Measurements from ENCODE around the gene PTPRD.

The PTPRD gene

GRCh38 chr9:8614926-8615440 is 1997.8 kb downstream of the PTPRD start:
- DNase-seq = no peak

DNA sequence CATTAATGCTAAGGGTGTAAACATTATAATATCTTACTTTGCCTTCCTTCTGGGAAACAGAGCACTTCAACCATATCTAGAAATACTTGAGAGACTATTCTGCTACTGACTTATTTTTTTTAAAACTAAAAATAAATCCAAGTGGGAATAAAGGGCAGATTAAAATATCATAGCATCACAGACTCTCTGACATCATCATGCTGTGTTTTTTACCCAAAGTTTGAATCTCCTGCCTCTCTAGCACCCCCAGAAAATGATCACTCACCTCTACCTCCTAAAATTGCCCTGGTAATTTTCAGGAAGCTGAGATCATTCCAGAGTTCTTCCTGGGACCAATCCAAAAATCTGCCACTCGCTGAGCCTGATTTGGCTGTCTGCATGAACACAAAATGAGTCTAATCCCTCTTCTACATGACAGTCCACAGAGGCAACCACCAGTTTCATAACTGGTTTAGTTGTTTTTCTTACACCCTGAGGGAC is 1999.4 kb downstream of the PTPRD start:
- no peak for DNase-seq

DNA sequence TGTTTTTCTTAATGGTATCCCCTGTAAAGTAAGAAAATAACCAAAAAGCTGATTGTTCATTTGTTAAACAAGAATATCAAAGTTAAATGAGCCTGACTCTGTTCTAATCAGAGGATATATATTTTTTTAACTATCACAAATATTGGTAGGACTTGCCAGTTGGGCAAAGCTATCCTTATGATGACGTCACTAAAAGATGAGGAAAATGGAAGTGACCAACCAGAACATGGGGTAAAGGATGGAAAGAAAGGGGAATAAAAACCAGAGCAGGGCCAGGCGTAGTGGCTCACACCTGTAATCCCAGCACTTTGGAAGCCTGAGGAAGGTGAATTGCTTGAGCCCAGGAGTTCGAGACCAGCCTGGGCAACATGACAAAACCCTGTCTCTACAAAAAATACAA is 2001.6 kb downstream of the PTPRD start:
- no peak for DNase-seq

- DNase-seq = no peak
Observed at GRCh38 chr9:8610256-8610655, 2002.5 kb downstream of the PTPRD start.

DNA sequence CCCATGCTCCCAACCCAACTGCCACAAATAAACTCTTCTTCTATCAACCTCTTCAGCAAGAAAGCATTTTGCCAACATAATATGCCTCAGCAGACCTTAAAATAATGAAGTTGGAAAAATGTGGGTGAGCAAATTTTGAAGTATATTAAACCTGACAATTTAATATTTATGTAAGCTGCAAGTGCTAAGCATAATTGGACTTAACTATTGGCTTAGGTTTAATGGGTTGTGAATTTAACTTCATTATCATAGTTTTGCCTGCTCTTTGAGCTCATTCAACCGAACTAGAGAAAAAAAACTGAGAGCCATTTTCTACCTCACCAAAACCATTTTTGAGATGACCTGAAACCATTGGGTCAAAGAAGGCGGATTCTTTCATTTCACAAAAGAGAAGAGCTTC is 2007.7 kb downstream of the PTPRD start:
- DNase-seq = no peak

DNA sequence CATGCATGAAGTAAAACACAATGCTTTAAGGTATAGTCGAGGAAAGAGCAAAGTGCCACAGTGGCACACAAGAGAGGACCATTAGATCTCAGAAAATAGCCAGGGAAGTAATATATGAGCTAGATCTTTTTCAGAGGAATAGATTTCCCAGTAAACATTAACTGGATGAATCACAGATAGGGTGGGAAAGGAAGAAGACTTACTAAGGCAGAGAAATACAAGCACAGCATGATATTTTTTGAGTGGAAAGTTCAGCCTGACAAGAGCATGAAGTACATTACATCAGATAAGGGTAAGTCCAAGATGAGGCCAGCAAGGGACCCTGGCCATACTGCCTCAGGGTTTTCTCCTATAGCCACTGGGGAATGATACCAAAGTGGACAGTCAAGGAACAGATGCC is 2008.6 kb downstream of the PTPRD start:
- no peak for DNase-seq

DNA sequence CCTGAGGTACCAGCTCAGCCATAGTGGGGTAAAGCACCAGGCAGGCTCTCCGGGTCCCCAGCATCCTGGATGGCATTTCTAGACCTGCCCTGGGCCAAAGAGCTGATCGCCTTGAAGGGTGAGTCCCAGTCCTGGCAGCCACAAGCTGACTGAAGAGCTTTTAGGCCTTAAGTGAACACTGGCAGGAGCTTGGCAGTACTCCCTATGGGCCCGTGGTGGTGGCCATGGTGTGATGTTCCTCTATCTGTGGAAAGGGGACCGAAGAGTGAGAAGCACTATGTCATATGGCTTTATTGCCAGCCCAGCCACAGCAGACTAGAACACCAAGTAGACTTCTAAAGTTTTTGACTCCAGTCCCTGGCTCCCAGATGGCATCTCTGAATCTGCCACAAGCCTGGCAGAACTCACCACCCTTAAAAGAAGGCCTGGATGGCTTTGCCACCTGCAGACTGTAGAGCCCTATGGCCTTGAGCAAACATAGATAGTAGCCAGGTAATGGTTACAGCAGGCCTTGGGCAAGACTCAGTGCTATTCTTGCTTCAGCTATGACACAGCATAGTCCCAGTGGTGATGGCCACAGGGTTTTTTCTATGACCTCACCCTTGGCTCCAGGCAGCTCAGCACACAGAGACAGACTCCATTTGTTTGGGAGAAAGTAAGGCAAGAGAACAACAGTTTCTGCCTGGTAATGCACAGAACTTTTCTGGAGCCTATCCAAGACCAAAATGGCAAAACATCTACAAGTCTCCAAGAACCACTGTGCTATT is 2011.7 kb downstream of the PTPRD start:
- DNase-seq = no peak

GRCh38 chr9:8599937-8600336 is 2012.9 kb downstream of the PTPRD start:
- no peak for DNase-seq

- no peak for DNase-seq
Observed at GRCh38 chr9:8589476-8589875, 2023.3 kb downstream of the PTPRD start.

GRCh38 chr9:8585036-8585435 is 2027.8 kb downstream of the PTPRD start:
- DNase-seq = no peak

DNA sequence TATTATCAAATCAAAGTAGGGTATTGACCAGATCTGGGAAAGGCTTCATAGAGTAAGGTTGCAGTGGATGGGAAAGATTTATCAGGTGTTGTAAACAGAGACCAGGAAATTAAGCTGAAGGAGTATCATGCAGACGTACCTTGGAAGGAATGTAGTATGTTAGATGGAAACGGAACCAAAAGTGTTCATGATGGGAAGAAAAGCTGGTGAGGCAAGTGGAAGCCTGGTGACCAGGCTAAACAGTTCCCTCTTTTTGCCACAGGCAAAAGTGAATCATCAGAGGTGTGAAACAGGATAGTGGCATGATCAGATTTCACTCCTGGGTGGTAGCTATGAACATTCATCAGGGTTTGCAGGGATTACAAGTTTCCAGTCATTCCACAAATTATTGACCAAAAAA is 2033.1 kb downstream of the PTPRD start:
- no peak for DNase-seq

DNA sequence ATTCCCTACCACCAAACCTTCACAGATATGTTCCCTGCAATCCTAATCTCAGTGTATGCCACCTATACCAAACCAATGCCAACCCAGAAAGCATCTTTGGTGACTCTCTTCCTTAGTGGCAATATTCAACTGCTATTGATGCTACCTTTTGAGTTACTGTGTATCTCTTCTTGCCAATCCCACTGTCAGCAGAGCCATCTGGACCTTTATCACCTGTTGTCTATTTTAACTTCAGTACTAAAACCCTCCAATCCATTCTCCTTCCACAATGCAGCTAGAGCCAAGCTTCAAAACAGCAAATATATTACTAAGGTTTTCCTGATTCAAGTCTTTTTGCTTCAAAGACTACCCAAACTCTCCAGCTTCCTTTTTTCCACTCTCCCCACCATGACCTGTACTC is 2036.1 kb downstream of the PTPRD start:
- DNase-seq = no peak

GRCh38 chr9:8574846-8575245 is 2038.0 kb downstream of the PTPRD start:
- no peak for DNase-seq

GRCh38 chr9:8572209-8572608 is 2040.6 kb downstream of the PTPRD start:
- DNase-seq = no peak

- DNase-seq = no peak
Observed at GRCh38 chr9:8571643-8572042, 2041.2 kb downstream of the PTPRD start.

GRCh38 chr9:8570776-8571175 is 2042.0 kb downstream of the PTPRD start:
- no peak for DNase-seq

GRCh38 chr9:8569823-8570222 is 2043.0 kb downstream of the PTPRD start:
- DNase-seq = no peak

DNA sequence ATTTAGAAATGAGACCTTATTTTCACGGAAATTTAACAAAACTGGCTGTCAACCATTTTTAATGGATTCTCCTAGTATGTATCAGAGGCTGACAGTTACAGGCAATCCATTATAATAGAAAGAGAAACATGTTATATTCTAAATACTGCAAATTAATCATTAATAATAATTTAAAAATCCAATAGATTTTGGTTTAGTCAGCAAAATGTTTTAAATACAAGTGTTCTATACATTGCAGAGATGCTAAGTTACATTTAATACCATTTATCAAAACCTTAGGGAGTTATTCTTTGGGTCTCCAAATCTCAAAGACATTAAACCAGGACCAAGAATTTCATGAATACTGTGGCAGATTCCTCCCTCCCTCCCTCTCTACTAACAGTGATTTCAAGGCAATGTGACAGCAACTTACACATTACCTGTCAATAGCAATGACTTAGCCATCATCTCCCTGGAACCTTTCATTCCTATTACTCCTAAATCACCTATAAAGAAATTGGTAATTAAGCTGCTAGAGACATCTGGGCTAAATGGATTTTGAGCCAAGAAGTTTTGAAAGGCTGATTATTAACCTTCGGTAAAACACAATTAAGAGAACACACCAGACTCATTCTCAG is 2044.7 kb downstream of the PTPRD start:
- DNase-seq = no peak

GRCh38 chr9:8564960-8565359 is 2047.8 kb downstream of the PTPRD start:
- no peak for DNase-seq

DNA sequence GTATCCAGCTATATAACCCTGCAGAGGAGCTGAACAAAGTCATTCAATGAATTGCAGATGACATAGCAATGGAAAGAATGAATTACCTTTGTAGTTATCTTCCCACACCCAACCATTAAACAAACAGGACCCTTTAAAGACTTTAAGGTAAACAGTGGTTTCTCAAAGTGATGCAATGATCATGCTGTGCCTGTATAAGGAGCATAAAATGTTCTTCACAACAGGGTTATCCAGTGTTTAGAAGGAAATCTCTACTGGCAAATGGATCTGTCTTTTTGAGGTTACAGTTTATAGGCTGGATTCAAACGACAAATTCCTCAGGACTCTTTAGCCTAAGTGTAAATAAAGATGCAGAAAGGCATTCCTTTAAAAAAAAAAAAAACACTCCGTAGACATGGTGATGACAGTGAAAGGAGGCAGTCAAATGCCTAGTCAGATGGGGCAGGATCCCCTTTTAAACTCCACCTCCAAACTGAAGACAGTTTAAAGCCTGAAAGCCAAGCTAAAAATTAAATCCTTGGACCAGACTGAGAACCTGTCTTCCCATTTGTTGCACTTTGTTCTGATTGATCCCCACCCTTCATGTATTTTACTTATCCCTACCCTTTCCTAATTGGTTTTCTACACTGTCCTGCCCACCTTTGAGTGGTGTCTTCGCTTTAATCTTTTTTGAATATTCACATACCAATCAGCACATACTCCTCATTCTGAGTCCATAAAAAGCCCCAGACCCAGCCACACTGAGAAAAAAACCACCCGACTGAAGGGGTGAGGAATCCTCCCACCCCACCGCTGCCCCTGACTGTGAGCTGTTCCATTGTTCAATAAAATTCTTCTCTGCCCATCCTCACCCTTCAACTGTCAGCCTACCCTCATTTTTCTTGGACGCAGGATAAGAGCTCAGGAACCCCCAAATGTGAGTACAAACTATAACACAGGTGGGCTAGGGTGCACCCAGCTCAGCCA is 2052.0 kb downstream of the PTPRD start:
- no peak for DNase-seq

DNA sequence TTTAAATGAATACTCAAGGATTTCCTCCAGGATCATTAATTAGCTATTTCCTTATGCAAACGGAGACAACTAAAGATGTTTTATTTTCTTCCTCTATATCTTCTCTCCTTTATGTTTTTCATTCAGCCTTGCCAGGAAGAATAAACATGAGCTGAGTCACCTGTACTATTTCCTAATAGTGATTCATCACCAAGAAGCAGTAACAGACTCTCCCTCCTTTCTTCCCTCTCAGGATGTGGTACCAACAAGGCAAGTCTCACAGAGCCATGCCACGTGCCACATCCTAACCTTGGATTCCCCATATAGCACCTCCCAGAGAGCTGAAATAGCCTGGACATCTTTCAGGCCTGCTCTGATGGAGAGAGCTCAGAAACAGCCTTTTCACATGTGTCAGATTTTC is 2054.6 kb downstream of the PTPRD start:
- no peak for DNase-seq

GRCh38 chr9:8555762-8556500 is 2056.9 kb downstream of the PTPRD start:
- DNase-seq = no peak
